SU-DHL-6 (cell line): Measurements from ENCODE around the gene ME3.

Experiments
- CTCF ChIP-seq: fragments of 200-600 bp; sonication (generic); IDR thresholded peaks from one replicate; pipeline ENCODE4 v1.5.1; 2017; ENCODE audit warnings: antibody characterized with exemption, mild to moderate bottlenecking, low read length, moderate library complexity; ENCODE audit not compliant: insufficient read depth, poor library complexity, severe bottlenecking
- EZH2phosphoT487 ChIP-seq: fragments of 200-600 bp; sonication (generic), shearing (Covaris generic); conservative IDR thresholded peaks from 2 replicates; pipeline ENCODE4 v1.6.1; 2018; ENCODE audit warnings: mild to moderate bottlenecking, antibody characterized with exemption, low read length, moderate library complexity, mixed read lengths

DNA sequence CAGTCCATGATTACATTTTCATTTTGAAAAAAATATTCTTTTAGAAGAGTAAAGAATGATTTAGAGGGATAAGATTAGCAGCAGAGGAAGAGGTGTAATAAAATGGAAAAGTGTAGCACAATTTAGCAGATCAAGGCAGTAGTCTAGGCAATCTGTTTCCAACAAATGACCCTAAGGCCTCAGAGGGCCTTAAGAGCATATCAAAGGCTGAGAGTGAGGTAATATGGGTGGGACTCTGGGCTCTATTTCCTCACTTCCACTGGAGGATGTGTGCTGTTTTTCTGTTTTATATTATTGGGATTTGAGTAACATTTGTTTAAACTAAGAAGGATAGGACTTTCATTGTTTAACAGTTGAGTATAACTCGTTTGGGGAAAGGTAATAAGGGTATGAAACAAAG is 269.0 kb downstream of the ME3 start:
- TF ChIP-seq CTCF (no peak), EZH2phosphoT487 (no peak)
